Suprapubic skin (tissue), 4 donors: ENCODE results near the gene FOSL1. TPM values are rescaled to one million over a fixed set of nuclear protein-coding genes. Genes with fewer than 3 reads are reported as not detected.
A peak's percentile ranks its signal among the peaks of the same experiment; 100 is the strongest.

ENCODE experiments used
- DNase-seq, 2 donors: peaks; one replicate each; pipeline ENCODE4 v3.0.0-alpha.2; 2019; ENCODE audit warnings: low spot score in 2 of 2
- H3K27ac ChIP-seq: fragments of 200-600 bp; sonication (generic); one replicate; pipeline ENCODE4 v1.5.1; 2019
- H3K27me3 ChIP-seq: fragments of 200-600 bp; sonication (generic); one replicate; pipeline ENCODE4 v1.5.1; 2019
- H3K36me3 ChIP-seq: fragments of 200-600 bp; sonication (generic); one replicate; pipeline ENCODE4 v1.5.1; 2019
- H3K4me1 ChIP-seq: fragments of 200-600 bp; sonication (generic); one replicate; pipeline ENCODE4 v1.5.1; 2019
- H3K4me3 ChIP-seq: fragments of 200-600 bp; sonication (generic); one replicate; pipeline ENCODE4 v1.5.1; 2019; ENCODE audit warnings: mild to moderate bottlenecking
- H3K9me3 ChIP-seq: fragments of 200-600 bp; sonication (generic); one replicate; pipeline ENCODE4 v1.5.1; 2019
- EP300 ChIP-seq: sonication (generic); formaldehyde crosslinking; IDR thresholded peaks from one replicate; pipeline ENCODE4 v1.6.1; 2017; ENCODE audit warnings: antibody characterized with exemption
- POLR2A ChIP-seq, 2 donors: fragments of 450-650 bp; IDR thresholded peaks; one replicate each; pipeline ENCODE4 v1.6.1; 2017; ENCODE audit warnings: antibody characterized with exemption in 2 of 2, mild to moderate bottlenecking in 2 of 2, moderate library complexity in 2 of 2
- POLR2AphosphoS5 ChIP-seq, 3 donors: sonication (generic); formaldehyde crosslinking; IDR thresholded peaks; one replicate each; pipeline ENCODE4 v1.6.1; 2017; ENCODE audit warnings: antibody characterized with exemption in 3 of 3
- WGBS: methylation state at CpG from one replicate; pipeline ENCODE4 v1.1.5; 2018; 5-methylcytosine and 5-hydroxymethylcytosine counted together
- total RNA-seq, 4 donors: library from RNA; depleted of rRNA; stranded (reverse); fragments of >200 nt; gene quantifications; one replicate each; pipeline ENCODE4 v1.1.0, GENCODE V29; 2016
- TF ChIP-seq, protein P1 (sequence below), 2 donors: fragments of 200-600 bp in 1 of 2; fragments of 450-650 bp in 1 of 2; sonication (generic) in 1 of 2; IDR thresholded peaks; one replicate each; pipeline ENCODE4 v1.5.1; 2016 to 2019; ENCODE audit warnings: antibody characterized with exemption in 2 of 2, mild to moderate bottlenecking in 1 of 2, moderate library complexity in 1 of 2

FOSL1 gene
- total RNA-seq, 4 donors from 2014 or later = 5.0 to 118 (median 28.9) TPM

GRCh38 chr11:65862941-65863888 is 37.0 kb downstream of the FOSL1 start:
- H3K27ac ChIP-seq = no peak overlapping the region

DNA sequence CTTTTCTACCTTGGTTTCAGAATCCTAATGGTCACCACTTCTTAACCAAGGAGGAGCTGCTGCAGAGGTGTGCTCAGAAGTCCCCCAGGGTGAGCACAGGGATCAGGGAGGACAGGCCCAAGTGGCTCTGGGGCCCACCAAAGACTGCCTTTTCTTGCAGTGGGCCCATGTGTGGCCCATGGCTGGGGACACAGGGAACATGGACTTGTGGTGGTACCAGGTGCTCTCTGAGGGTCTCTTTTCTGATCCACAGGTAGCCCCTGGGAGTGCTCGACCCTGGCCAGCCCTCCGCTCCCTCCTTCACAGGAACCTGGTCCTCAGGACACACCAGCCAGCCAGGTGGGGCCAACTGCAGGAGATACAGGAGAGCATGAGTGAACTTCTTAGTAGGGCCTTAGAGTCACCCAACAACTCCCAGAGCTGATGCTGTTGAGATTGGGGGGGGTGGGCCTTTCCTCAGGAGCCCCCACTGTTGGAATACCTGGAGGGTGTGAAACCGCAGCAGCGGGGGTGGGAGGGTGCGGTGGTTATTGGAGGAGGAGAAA is 37.9 kb downstream of the FOSL1 start:
- no peak overlapping the region for H3K4me3 ChIP-seq
- WGBS = 90% methylated on average over 5 of the region's 5 CpGs

More at GRCh38 chr11:65862941-65863888, 37.0 kb downstream of the FOSL1 start:
- Histone ChIP-seq H3K27me3 (no peaks in the 10 kb centered on the region), H3K4me3 (no peak overlapping the region), H3K4me1 (peaks cover 42% of the 10 kb centered on the region), H3K9me3 (no peaks in the 10 kb centered on the region), H3K36me3 (peaks cover 58% of the 10 kb centered on the region)
- TF ChIP-seq POLR2AphosphoS5 (IDR thresholded peaks at IDR 0.05) (no peak), EP300 (no peak), POLR2A (IDR thresholded peaks at IDR 0.05) (no peak)
- TF ChIP-seq, protein P1, sequence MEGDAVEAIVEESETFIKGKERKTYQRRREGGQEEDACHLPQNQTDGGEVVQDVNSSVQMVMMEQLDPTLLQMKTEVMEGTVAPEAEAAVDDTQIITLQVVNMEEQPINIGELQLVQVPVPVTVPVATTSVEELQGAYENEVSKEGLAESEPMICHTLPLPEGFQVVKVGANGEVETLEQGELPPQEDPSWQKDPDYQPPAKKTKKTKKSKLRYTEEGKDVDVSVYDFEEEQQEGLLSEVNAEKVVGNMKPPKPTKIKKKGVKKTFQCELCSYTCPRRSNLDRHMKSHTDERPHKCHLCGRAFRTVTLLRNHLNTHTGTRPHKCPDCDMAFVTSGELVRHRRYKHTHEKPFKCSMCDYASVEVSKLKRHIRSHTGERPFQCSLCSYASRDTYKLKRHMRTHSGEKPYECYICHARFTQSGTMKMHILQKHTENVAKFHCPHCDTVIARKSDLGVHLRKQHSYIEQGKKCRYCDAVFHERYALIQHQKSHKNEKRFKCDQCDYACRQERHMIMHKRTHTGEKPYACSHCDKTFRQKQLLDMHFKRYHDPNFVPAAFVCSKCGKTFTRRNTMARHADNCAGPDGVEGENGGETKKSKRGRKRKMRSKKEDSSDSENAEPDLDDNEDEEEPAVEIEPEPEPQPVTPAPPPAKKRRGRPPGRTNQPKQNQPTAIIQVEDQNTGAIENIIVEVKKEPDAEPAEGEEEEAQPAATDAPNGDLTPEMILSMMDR (IDR thresholded peaks at IDR 0.05) = no peak
- DNase-seq = peak in 1 of 2 donors; percentile 57
- 87% methylated on average over 19 of the region's 24 CpGs for WGBS

DNA sequence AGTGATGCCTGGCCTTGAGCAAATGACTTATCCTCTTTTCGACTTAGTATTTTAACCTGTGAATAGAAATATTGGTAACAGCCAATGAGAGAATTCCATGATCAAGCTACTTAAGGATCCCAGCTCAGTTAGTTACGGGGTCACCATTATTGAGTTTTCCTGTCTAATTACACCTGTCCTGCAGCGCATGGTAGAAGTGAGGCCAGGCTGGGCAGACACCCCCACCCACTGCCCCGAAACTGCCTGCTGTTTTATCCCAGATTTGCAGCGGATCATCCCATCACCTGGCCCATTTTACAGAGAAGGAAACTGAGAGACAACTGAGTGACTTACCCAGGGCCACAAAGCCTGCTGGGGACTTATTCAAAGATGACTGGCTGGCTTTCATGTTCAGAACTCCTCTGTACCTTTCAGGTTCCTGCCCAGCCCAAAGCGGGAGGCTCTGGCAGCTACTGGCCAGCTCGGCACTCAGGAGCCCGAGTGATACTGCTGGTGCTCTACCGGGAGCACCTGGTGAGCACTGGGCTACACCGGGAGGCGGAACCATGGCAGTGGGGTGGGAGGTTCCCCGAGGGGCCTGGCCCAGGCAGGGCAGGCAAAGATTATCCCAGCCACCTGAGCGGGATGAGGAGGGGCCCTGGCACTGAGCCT is 38.5 kb downstream of the FOSL1 start:
- Histone ChIP-seq H3K36me3 (peaks cover 48% of the 10 kb centered on the region), H3K27me3 (no peaks in the 10 kb centered on the region), H3K4me1 (peaks cover 45% of the 10 kb centered on the region), H3K4me3 (peak overlapping the region; percentile 87), H3K9me3 (no peaks in the 10 kb centered on the region), H3K27ac (peak overlapping the region; percentile 97)
- TF ChIP-seq EP300 (no peak), POLR2A (IDR thresholded peaks at IDR 0.05) (no peak), POLR2AphosphoS5 (IDR thresholded peaks at IDR 0.05) (no peak)
- TF ChIP-seq, protein P1 (IDR thresholded peaks at IDR 0.05) = no peak
- DNase-seq = peak in 1 of 2 donors; percentile 69
- WGBS = 79% methylated on average over 5 of the region's 13 CpGs

More for the DNA sequence above, 37.9 kb downstream of the FOSL1 start:
- Histone ChIP-seq H3K27ac (no peak overlapping the region), H3K27me3 (no peaks in the 10 kb centered on the region), H3K9me3 (no peaks in the 10 kb centered on the region), H3K36me3 (peaks cover 54% of the 10 kb centered on the region), H3K4me1 (peaks cover 42% of the 10 kb centered on the region)
- TF ChIP-seq POLR2AphosphoS5 (IDR thresholded peaks at IDR 0.05) = no peak
- DNase-seq = no peak

DNA sequence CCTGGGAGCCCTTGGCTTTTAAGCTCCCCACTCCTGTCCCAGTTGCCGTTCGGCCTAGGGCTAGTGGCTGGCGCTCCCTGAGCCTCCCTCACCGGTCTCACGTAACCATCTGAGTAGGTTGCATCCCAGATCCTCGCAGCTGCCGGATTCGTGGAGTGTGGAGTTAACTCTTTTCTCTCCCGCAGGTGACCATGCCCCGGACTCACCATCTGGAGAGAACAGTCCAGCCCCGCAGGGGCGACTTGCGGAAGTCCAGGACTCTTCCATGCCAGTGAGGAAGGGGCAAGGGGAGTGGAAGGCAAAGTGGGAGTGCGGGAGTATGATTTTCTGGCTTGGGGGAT is 39.1 kb downstream of the FOSL1 start:
- no peak for TF ChIP-seq POLR2AphosphoS5 (IDR thresholded peaks at IDR 0.05)
- TF ChIP-seq, protein P1 (IDR thresholded peaks at IDR 0.05) = no peak
- TF ChIP-seq POLR2A (IDR thresholded peaks at IDR 0.05) = no peak
- TF ChIP-seq EP300 = no peak
- WGBS = 24% methylated on average over 6 of the region's 14 CpGs
- Histone ChIP-seq H3K36me3 (peaks cover 43% of the 10 kb centered on the region), H3K4me1 (peaks cover 50% of the 10 kb centered on the region), H3K27ac (peak overlapping the region; percentile 97), H3K27me3 (no peaks in the 10 kb centered on the region), H3K9me3 (no peaks in the 10 kb centered on the region), H3K4me3 (peak overlapping the region; percentile 87)
- DNase-seq = peak; percentile 68 to 78

- H3K9me3 ChIP-seq = no peaks in the 10 kb centered on the region
- H3K4me3 ChIP-seq = peak within 1 kb of the TSS; percentile 87
- peak; percentile 98 to 99 for DNase-seq
- TF ChIP-seq EP300 = no peak
- peak in 1 of 2 donors; percentile 57 for TF ChIP-seq POLR2A (IDR thresholded peaks at IDR 0.05)
- peak in 2 of 3 donors; percentile 53 to 54 for TF ChIP-seq POLR2AphosphoS5 (IDR thresholded peaks at IDR 0.05)
- TF ChIP-seq, protein P1 (IDR thresholded peaks at IDR 0.05) = peak; percentile 90 to 92
- H3K4me1 ChIP-seq = peaks cover 56% of the 10 kb centered on the region
- no peaks in the 10 kb centered on the region for H3K27me3 ChIP-seq
- H3K36me3 ChIP-seq = peaks cover 43% of the 10 kb centered on the region
- H3K27ac ChIP-seq = peak within 1 kb of the TSS; percentile 97
- WGBS = 0% methylated on average over 51 of the region's 78 CpGs
These were observed 39.7 kb downstream of the FOSL1 start, which contains the start of gene MUS81 for GRCh38 chr11:65860278-65861164. TSS of gene MUS81 (plus strand) at chr11:65860433. CDS start at chr11:65860754, 321 bp downstream.
